ENCODE data around the gene GOLGA7B.

GOLGA7B gene

DNA sequence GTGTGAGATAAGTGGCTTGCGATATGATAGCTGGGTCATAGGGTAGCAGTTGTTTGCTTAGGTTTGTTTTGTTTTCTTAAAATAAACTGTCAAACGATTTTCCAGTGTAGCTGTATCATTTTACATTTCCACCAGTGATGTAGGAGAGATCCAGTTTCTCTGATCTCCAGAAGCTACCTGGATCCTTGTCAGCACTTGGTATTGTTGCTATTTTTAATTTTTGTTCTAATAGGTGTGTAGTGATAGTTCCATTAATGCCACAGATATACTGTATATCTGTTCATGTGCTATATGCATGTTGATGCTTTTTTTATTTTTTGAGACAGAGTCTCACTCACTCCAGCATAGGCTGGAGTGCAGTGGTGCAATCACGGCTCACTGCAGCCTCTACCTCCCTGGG, 44.4 kb downstream of the GOLGA7B start:
- no peak for TF ChIP-seq EZH2phosphoT487 (IDR thresholded peaks at IDR 0.05; ENCODE audit: low read depth)
- TF ChIP-seq, protein P1, sequence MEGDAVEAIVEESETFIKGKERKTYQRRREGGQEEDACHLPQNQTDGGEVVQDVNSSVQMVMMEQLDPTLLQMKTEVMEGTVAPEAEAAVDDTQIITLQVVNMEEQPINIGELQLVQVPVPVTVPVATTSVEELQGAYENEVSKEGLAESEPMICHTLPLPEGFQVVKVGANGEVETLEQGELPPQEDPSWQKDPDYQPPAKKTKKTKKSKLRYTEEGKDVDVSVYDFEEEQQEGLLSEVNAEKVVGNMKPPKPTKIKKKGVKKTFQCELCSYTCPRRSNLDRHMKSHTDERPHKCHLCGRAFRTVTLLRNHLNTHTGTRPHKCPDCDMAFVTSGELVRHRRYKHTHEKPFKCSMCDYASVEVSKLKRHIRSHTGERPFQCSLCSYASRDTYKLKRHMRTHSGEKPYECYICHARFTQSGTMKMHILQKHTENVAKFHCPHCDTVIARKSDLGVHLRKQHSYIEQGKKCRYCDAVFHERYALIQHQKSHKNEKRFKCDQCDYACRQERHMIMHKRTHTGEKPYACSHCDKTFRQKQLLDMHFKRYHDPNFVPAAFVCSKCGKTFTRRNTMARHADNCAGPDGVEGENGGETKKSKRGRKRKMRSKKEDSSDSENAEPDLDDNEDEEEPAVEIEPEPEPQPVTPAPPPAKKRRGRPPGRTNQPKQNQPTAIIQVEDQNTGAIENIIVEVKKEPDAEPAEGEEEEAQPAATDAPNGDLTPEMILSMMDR (IDR thresholded peaks at IDR 0.05; ENCODE audit: low read depth, low read length) = no peak
- Histone ChIP-seq H3K4me1 (ENCODE audit: low read length) (no peaks in the 10 kb centered on the region), H4K20me1 (ENCODE audit: insufficient read depth, low read length) (no peaks in the 10 kb centered on the region), H3K36me3 (replicated peaks; ENCODE audit: low read depth, low read length) (no peaks in the 10 kb centered on the region), H3K79me2 (ENCODE audit: low read length) (no peaks in the 10 kb centered on the region), H3K9me3 (ENCODE audit: insufficient read depth, low read length) (no peaks in the 10 kb centered on the region), H3K4me3 (ENCODE audit: low read length) (no peak overlapping the region), H2AFZ (ENCODE audit: low read depth, low read length) (no peak overlapping the region), H3K27me3 (ENCODE audit: low read depth, low read length) (peaks cover 5% of the 10 kb centered on the region), H3K9ac (ENCODE audit: low read length) (no peak overlapping the region), H3K4me2 (ENCODE audit: low read length) (no peak overlapping the region), H3K27ac (ENCODE audit: low read length) (no peak overlapping the region)

DNA sequence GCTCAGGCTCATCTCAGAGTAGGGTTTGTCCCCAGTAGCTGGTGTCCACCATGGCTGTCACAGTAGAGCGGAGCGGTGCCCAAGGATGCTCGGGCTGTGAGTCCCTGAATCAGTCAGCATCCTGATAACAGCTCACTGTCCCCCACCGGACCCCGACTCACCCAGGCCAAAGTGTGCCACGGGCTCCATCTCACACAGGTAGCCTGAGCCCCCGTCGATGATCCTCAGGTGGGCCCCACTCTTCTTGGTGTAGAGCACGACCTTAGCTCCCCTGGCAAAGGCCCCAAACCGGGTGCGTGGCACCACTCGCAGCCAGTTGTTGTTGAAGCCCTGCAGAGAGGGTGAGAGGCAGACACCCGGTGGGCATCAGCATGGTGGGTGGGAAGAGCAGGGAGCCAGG, 45.4 kb downstream of the GOLGA7B start:
- Histone ChIP-seq H3K4me1 (ENCODE audit: low read length) (no peaks in the 10 kb centered on the region), H3K27ac (ENCODE audit: low read length) (no peak overlapping the region), H4K20me1 (ENCODE audit: insufficient read depth, low read length) (no peaks in the 10 kb centered on the region), H3K36me3 (replicated peaks; ENCODE audit: low read depth, low read length) (no peaks in the 10 kb centered on the region), H3K27me3 (ENCODE audit: low read depth, low read length) (peaks cover 5% of the 10 kb centered on the region), H2AFZ (ENCODE audit: low read depth, low read length) (no peak overlapping the region), H3K9ac (ENCODE audit: low read length) (no peak overlapping the region), H3K4me2 (ENCODE audit: low read length) (no peak overlapping the region), H3K4me3 (ENCODE audit: low read length) (no peak overlapping the region), H3K9me3 (ENCODE audit: insufficient read depth, low read length) (no peaks in the 10 kb centered on the region), H3K79me2 (ENCODE audit: low read length) (no peaks in the 10 kb centered on the region)
- no peak for TF ChIP-seq EZH2phosphoT487 (IDR thresholded peaks at IDR 0.05; ENCODE audit: low read depth)
- TF ChIP-seq, protein P1 (IDR thresholded peaks at IDR 0.05; ENCODE audit: low read depth, low read length) = no peak

GRCh38 chr10:97895915-97896314, 46.3 kb downstream of the GOLGA7B start:
- no peak overlapping the region for H3K9ac ChIP-seq (ENCODE audit: low read length)
- no peak for TF ChIP-seq EZH2phosphoT487 (IDR thresholded peaks at IDR 0.05; ENCODE audit: low read depth)
- TF ChIP-seq, protein P1 (IDR thresholded peaks at IDR 0.05; ENCODE audit: low read depth, low read length) = no peak
- no peak overlapping the region for H3K4me3 ChIP-seq (ENCODE audit: low read length)
- H3K4me2 ChIP-seq (ENCODE audit: low read length) = no peak overlapping the region
- no peaks in the 10 kb centered on the region for H3K36me3 ChIP-seq (replicated peaks; ENCODE audit: low read depth, low read length)
- H3K79me2 ChIP-seq (ENCODE audit: low read length) = no peaks in the 10 kb centered on the region
- no peak overlapping the region for H3K27ac ChIP-seq (ENCODE audit: low read length)
- no peaks in the 10 kb centered on the region for H4K20me1 ChIP-seq (ENCODE audit: insufficient read depth, low read length)
- H3K27me3 ChIP-seq (ENCODE audit: low read depth, low read length) = peaks cover 5% of the 10 kb centered on the region
- H2AFZ ChIP-seq (ENCODE audit: low read depth, low read length) = no peak overlapping the region
- H3K4me1 ChIP-seq (ENCODE audit: low read length) = no peaks in the 10 kb centered on the region
- no peaks in the 10 kb centered on the region for H3K9me3 ChIP-seq (ENCODE audit: insufficient read depth, low read length)

- Histone ChIP-seq H3K27me3 (ENCODE audit: low read depth, low read length) (peaks cover 5% of the 10 kb centered on the region), H3K9ac (ENCODE audit: low read length) (no peak overlapping the region), H3K27ac (ENCODE audit: low read length) (no peak overlapping the region), H3K79me2 (ENCODE audit: low read length) (no peaks in the 10 kb centered on the region), H3K4me3 (ENCODE audit: low read length) (no peak overlapping the region), H4K20me1 (ENCODE audit: insufficient read depth, low read length) (no peaks in the 10 kb centered on the region), H2AFZ (ENCODE audit: low read depth, low read length) (no peak overlapping the region), H3K36me3 (replicated peaks; ENCODE audit: low read depth, low read length) (no peaks in the 10 kb centered on the region), H3K4me2 (ENCODE audit: low read length) (no peak overlapping the region), H3K9me3 (ENCODE audit: insufficient read depth, low read length) (no peaks in the 10 kb centered on the region), H3K4me1 (ENCODE audit: low read length) (no peaks in the 10 kb centered on the region)
- TF ChIP-seq, protein P1 (IDR thresholded peaks at IDR 0.05; ENCODE audit: low read depth, low read length) = no peak
- TF ChIP-seq EZH2phosphoT487 (IDR thresholded peaks at IDR 0.05; ENCODE audit: low read depth) = no peak
Observed at GRCh38 chr10:97896756-97897358, 47.2 kb downstream of the GOLGA7B start.
